HK-2 (cell line): ENCODE results near the gene BLMH.

Experiments used
- DNase-seq: peaks from one replicate; pipeline ENCODE4 v3.0.0-alpha.2; 2018; ENCODE audit not compliant: unreplicated experiment

Gene BLMH, protein sequence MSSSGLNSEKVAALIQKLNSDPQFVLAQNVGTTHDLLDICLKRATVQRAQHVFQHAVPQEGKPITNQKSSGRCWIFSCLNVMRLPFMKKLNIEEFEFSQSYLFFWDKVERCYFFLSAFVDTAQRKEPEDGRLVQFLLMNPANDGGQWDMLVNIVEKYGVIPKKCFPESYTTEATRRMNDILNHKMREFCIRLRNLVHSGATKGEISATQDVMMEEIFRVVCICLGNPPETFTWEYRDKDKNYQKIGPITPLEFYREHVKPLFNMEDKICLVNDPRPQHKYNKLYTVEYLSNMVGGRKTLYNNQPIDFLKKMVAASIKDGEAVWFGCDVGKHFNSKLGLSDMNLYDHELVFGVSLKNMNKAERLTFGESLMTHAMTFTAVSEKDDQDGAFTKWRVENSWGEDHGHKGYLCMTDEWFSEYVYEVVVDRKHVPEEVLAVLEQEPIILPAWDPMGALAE

DNA sequence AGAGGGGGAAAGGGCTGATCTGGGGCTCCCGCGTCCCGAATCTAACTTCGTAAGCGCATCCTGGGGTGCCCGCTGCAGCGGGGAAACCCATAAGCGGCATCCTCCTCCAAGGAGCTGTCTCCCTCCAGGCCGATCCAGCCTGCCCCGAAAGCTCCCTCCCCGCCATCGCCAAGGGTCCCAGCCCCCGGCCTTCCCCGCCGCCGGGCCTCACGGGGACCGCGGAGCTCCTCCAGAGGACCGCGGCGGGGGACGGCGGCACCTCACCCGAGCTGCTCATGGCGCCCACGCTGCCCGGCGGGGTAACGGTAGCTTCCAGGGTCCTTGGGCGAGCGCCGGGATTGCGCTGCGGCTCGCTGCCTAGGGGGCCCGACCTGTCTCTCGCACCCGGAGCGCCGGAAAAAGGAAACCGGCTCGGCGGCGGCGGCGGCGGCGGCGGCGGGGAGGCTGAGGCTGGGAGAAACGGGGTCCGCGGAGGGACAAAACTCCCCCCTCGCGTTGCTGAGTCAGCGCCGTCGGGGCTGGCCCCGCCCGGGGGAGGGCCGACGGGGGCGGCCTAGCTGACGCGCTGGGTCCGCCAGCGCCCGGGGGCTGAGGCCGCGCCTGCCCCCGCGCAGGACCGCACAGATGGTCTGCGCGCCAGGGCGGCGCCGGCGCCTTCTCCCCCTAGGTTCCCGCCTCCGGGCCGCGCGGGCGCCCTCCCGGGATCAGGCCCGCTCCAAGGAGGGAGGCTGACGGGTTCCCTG, at the start of gene BLMH:
Gene BLMH (minus strand): TSS at position 402 of the 743 bp plus-strand sequence. CDS start 125 bp downstream, at position 277.
- DNase-seq = peak; percentile 77

DNA sequence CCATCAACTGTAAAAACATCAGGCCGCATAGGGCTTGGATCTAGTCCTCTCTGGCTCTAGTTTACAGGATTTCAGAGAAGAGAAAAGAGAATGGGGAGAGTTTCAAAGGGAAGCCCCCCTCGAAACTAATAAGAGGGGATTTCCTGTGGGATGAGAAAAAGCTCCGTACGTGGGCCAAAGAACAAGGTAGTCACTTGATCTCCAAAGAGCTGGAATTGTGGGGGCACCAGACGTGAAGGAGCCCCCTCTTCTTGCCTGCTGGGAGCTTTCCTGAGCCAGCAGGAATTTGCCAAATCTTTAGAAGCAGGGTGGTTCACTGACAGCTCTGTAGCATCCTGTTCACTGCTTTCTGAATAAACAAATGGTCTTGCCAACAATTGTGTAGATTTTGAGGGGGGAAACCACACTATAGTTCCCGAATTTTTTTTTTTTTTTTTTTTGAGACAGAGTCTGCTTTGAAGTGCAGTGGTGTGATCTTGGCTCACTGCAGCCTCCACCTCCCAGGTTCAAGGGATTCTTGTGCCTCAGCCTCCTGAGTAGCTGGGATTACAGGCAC, 49.1 kb upstream of the BLMH start:
- no peak for DNase-seq

DNA sequence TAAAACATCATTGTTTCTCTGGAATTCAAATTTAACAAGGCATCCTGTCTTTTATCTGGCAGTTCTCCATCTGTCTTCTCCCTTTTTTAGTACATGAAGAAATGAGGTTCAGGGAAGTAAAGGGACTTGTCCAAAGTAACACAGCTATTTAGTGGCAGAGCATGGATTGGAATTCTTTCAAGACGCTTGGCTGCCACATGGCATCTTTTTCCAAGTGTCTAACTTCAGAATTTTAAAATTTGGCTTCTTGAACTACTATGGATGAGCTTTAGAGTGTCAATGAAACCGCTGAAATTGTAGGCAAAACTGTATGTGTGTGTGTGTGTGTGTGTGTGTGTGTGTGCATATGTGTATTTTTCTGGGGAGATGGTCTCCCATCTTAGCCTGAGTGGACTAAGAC, 47.3 kb upstream of the BLMH start:
- no peak for DNase-seq

DNA sequence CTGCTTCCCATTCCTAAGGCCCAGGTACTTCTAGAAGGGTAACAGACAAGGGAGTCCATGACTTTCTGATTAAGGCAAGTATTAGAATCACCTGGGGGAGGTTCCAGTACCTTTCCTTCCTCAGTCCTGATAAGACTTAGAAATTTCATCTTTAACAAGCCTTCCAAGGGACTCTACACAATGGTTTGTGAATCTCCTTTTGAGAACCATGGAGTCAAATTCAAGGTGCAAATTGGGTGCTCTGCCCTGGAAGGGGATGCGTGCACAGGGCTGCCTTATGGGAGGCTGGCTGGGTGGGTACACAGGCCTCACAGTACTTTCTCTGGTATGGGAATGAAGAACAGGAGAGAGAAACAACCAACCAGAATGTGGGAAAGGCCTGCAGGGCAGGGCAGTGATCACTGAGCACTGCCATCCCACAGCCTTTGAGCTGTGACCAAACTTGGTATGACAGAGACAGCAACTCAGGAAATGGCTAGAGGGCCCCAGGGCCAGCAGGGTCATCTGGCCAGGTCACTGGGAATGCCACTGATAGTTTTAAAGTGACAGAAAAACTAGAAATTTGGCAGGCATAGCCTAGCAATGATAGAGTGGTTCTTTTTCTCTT, 45.8 kb upstream of the BLMH start:
- DNase-seq = peak; percentile 38

DNA sequence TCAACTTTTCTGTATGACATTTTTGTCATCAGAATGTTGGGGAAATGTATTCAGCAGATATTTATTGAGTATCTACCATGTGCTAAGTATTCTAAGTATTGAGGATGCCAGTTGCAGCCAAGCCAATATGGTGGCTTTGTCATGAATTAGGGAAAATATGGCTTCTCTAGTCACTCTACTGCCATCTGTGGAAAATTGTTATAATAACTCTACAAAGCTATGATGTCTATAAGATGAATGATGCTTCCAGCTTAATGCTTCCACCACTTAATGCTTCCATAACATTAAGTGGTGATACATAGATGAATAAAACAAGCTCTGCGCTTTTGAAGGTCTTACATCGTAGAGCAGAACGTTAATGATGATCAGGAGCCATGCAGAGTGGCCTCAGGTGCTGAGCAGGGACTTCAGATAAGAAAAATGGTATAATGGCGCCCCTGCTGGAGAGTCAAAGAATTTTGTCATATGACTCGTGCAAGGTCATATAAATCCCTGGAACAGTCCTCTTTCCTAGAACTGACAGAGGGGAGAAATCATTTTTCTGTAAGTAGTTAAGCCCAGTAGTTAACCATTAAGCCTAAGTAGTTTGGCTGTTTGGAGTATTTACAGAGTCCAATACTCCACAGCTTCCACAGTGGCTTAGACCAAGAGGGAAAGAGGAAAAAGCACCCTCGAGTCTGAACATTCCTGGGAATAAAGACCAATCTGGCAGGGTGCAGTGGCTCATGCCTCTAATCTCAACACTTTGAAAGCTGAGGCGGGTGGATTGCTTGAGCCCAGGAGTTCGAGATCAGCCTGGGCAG, 44.8 kb upstream of the BLMH start:
- peak; percentile 64 for DNase-seq

DNA sequence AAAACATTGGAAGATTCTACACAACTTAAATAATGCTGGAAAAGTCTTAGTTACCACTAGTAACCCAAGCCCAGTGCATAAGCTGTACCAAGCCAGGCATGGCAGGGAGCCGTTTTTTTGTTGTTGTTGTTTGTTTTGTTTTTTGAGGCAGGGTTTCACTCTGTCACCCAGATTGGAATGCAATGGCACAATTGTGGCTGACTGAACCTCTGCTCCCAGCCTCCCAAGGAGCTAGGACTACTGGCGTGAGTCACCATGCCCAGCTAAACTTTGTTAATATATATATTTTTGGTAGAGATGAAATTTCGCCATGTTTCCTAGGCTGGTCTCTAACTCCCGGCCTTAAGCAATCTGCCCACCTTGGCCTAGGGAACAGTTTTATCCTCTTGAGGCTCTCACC, 42.7 kb upstream of the BLMH start:
- no peak for DNase-seq

DNA sequence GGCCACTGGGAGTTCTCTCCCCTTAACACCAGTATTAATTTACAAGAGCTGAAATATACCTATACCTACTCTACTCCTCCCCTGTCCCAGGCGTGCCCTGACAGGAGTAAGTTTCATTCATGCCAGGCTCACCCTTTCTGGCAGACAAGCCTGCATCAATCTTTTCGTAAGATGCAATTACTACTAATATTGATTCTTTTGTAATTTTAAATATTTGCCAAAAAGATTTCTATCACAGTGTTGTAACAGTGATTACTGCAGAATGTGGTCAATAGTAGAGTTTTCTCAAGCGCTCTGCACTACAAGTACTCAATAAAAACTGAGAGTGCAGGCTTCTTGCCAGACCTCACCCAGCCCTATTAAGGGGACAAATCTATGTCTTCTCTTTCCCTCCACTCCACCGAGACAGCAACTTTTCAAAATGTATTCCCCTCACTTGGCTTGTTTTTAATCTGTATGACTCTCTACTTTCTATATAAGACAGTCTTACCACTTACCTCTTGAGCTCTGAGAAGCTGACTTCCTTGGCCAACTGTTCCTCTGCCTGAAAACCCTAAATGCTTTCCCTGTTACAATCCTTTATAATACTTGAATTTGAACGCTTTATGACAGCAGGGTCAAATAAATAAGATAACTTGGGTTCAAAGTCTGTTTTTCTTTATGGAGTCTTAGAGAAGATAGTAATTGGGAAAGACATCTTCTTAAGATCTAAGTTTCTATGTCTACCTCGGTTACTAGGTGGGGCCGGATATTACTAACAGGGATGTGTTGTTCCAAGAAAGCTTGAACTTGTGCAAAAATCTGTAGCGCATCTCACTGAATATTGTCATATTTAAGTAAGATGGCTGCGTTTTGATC, 42.0 kb upstream of the BLMH start, which contains the start of gene TMIGD1:
Gene TMIGD1 (minus strand): TSS at position 555 of the 858 bp plus-strand sequence. CDS start 1,924 bp downstream, outside the sequence.
- no peak for DNase-seq

DNA sequence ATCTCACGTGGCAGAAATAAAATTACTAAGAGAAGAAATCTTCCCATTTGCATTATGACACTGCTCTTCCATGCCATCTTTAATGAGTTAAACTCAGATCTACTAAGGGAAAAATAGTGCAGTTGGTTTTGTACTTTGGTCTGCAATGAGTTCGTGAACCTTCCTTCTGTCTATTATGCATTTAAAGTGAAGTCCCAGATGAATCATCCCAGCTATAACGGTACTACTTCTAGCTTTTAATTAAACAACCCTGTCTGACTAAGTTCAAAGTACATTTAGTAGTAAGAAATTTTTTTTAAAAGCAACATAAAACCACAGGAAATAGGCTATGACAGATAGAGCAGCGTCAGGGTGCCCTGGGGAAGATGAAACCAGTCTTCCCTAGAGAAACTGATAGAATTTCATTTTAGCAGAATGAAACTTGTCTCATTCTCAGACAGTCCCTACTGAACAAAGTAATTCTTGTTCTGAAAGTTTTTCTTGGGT, 40.4 kb upstream of the BLMH start:
- no peak for DNase-seq

DNA sequence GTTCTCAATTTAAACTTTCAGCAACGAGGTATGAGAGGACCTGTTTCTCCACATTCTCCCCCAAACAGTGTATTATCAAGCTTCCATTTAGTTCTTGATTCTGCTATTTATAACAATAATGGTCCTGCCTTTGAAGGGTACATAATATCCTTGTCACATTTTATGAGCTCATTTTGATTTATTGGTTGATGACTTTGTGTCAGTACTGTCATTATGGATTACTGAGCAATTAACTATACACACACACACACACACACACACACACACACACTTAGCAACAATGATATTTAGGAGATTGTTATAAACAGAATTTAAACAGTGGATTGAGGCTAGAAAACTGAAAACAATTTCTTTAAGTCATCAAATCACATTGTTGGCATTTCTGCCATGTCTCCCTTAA, 35.1 kb upstream of the BLMH start:
- no peak for DNase-seq

DNA sequence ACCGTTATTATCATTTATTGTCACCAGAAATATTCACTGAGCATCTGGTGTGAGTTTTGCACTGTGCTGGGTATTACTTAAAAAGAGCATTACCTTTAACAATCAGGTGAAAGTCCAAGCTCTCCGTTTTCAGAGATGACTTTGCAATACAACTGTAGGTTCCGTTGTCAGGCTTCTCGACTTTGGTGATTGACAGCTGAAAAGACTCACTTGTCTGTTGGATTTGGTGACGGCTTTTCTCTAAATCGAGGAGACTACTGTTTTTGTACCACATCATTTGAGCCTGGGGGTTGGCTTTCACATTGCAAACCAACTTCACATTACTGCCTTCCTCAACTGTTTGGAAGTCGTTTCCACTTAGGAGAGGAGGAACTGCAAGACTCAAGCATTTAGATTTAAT, 33.0 kb upstream of the BLMH start:
- DNase-seq = no peak

DNA sequence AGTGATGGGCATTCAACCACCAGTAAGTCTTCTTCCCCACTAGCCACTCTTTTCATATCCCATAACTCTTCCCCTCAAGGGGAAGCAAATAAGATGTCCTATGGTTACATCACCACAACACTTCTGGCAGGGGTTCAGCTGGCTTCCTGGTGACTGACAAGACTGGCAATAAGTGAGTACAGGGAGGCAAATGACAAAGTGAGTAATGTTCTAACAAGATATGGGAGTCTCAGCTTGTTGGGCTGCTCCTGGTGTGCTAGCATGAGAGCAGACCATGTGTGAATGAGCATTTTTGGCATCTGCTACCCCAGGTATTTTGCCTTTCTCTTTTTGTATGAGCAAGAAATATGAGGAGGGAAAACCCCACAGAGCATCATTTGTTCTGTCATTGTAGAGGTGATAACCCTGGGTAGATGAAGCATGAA, 32.2 kb upstream of the BLMH start:
- DNase-seq = peak; percentile 7

DNA sequence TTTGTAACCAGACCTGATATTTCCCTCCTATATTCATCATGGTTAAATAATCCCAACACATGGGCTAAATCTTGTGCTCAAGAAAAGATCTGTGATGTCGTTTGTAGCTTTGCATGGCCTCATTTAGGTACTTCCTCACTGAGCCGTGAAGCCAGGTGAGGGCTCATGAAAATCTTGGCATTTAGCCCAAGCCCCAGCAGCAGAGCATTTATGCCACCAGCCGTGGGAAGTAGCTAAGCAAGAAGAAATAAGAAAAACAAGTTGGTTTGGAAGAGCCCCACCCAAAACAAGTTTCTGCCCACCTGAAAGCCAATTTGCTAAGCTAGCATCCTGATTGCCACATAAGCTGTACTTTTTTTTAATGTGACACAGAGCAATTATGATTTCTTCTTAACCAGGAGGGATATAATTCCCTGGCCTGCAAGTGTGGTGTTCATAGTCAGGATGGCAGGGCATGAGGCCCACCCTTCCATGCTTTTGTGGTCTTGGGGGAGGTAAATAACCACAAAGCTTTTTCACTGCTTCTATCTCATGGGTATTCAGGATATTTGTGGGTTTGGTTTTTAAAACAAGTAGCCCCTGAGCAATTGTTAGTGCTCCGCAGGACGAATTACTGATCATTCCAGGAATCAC, 31.6 kb upstream of the BLMH start:
- no peak for DNase-seq

DNA sequence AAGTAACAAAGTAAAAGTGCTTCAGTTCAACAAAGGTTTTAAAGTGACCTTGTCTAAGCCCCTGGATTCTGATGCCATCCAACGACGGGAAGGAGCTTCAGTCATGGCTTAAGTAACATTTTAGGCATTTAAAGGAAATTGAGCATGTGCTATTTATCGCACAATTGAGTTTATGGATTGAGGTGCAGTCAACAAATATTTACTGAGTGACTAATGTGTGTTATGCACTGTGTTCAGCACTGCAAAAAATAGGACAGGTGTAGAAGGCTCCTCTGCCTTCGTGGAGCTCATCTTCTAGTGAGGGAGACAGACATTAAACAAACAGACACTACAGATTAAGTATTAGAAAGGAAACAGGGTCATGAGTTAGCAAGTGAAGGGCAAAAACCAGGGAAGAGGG, 29.6 kb upstream of the BLMH start:
- no peak for DNase-seq

DNA sequence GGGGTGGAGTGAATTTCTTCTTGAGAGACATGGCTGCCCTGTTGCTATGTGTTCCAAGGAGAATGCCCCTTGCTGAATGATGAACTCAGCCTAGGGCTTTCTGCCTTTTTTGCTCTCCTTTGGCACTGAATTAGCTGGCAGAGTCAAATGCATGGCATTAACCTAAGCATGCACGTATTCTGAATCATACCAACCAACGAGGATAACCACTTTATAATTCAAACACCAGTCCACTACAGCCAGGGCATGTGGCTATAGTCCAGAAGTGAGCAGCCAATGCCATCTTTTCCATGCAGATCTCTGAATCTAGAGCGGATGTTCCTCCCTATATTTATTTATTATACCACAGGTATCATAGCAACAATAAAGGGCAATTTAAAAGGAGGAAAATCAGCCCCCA, 26.4 kb upstream of the BLMH start:
- DNase-seq = no peak

DNA sequence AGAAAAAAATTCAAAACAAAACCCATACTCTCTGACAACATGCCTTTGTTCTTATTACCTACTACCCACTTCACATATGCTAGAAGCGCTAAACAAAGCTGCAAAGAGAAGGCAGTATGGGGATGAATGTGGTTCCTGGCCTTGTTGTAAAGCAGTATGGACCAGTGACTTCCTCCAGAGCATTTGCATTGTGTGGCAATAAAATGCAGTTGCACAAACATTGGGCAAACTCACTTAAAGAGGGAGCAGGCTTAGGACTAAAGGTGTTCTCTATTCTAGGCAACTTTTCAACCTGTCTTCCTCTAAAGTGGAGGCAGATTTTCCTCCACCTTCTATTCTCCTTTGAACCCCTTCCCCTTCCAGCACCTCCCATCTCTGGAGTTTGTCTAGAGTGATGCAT, 25.0 kb upstream of the BLMH start:
- DNase-seq = no peak

DNA sequence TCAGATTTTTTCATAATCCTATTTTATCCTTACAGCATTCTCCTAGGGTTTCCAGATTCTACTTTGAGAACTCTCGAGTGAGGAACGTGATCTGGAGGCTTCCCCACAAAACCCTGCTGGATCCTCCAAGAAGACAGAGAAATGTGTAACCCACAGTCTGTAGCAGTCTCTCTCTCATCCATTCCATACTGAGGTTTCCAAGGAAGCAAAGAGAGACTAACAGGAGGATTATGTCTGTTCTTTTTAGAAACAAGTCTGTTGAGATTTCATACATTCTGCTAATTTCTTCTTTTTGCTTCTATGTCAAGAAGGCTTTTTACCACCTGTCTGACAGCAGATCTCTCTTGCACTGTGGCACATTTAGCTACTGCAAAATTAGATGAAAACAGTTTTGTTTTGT, 23.4 kb upstream of the BLMH start:
- no peak for DNase-seq

DNA sequence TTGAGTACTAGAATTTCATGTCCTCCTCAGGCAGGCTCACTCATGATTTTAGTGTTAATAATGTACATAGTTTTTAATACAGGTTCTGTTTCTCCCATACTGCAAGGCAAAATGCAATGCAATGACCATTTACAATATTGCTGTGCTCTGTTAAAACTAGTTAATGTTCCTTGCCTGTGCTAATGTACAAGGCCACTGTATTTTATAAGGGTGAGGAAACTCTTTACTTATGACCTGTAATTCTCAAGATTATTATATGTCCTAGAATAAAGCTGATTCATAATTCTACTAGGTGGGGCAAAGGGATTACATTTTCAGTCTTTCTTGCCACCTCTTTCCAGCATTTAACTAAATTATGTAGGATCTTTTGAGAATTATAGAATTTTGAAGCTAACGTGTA, 22.7 kb upstream of the BLMH start:
- DNase-seq = no peak

DNA sequence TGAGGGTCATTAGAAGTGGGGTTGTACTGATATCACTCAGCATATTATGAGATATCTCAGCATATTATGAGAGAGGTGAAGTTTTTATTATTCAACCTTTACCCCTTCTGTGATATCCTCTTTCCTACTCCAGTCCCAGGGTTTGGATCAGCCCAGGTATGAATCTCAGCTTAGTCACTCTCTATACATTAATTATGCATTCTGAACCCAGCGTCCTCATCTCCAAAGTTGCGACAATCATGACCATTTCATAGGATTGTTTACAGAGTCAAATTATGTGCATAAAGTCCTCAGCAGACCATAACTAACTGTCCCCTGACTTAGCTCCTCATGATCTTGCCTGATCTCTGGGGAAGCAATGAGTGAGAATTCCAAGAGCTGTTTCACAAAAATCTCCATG, 20.5 kb upstream of the BLMH start:
- DNase-seq = no peak

DNA sequence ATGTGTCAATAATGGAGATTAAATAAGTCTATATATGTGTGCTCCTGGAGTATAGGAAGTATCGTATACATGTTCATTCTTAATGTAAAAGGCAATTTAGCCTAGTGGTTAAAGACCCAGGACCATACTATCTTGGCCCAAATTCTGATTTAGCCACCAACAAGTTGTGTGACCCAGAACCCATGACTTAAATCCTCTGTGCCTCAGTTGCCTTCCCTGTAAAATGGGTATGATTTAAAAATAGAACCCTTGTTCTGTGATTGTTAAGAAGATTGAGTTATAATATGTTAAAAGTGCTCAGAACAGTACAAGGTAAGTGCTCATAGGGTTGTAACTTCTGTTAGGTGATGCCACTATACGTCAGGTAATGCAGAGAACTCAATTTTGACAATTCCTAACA, 18.8 kb upstream of the BLMH start:
- DNase-seq = no peak

DNA sequence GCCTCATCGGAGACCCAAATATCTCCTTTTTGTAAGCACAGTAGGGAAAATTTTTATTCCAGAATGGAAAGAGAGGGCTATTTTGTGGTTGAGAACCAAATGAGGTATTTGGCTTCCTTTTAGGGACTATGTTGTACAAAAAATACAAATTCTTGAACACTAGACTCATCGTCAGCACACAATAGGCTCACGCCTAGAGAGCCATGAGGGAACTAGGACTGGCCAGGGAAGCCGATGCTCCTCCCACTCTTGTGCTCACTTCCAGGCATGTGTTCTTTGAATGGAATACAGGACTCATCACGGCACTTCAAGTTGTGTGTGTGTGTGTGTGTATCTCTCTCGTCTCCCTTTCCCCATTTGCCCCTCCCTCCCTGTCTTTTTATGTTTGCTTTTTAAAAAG, 17.8 kb upstream of the BLMH start:
- DNase-seq = no peak
